HCT116 (cell line): ENCODE results near the gene RIMBP2. TPM values are rescaled to one million over a fixed set of nuclear protein-coding genes. Genes with fewer than 3 reads are reported as not detected.

Experiments
- ATAC-seq: fragments of 200-7000 bp; cut with Tn5 transposase; 2 replicates; pipeline ENCODE4 v1.9.1; 2020; ENCODE audit warnings: mild to moderate bottlenecking, moderate library complexity
- BruUV-seq: library from RNA; stranded (reverse); fragments of 400-500 nt; replicated peaks from 2 replicates; lab custom pipeline; 2021; lab: Mats Ljungman, UMichigan
- CTCF ChIA-PET: fragments of 300-600 bp; sonication (Branson Sonifier 250); formaldehyde crosslinking; loops from one replicate; lab custom pipeline; 2021; ENCODE audit warnings: antibody characterized with exemption; lab: Charles Lee
- POLR2A ChIA-PET: fragments of 300-600, 350-600 bp; sonication (Branson Sonifier 250); formaldehyde crosslinking; loops from one replicate; lab custom pipeline; 2021; ENCODE audit warnings: antibody characterized with exemption; lab: Charles Lee
- RAD21 ChIA-PET, 2 experiments: fragments of 300-600 bp; sonication (Branson Sonifier 250); formaldehyde crosslinking; loops; one replicate each; lab custom pipeline; 2023; ENCODE audit warnings: low total read pairs in 2 of 2; ENCODE audit not compliant: uncharacterized antibody in 2 of 2, unreplicated experiment in 2 of 2, low non-redundant PET in 1 of 2; lab: Charles Lee
- DNase-seq: peaks from one replicate; pipeline ENCODE4 v3.0.0-alpha.2; 2010; ENCODE audit warnings: low read depth, low spot score
- H2AFZ ChIP-seq: fragments of 200-600 bp; shearing (Covaris generic), sonication (generic); 2 replicates; pipeline ENCODE4 v1.6.1; 2017; ENCODE audit warnings: low read depth, mixed run types, mixed read lengths, antibody characterized with exemption, low read length; ENCODE audit not compliant: poor library complexity, severe bottlenecking
- H3K27ac ChIP-seq: 2 replicates; pipeline ENCODE4 v1.5.1; 2012; ENCODE audit warnings: low read depth, low read length
- H3K27me3 ChIP-seq: fragments of 200-600 bp; sonication (generic); 2 replicates; pipeline ENCODE4 v1.6.1; 2016; ENCODE audit warnings: mixed run types, low read length, mixed read lengths; ENCODE audit not compliant: insufficient read depth
- H3K36me3 ChIP-seq, 2 experiments: fragments of 200-500 bp in 1 of 2; fragments of 200-600 bp in 1 of 2; sonication (Bioruptor generic) in 1 of 2; sonication (generic) in 1 of 2; 2 replicates each; pipeline versions ENCODE4 v1.5.1 to v1.6.1; 2014 to 2016; ENCODE audit warnings: low read length in 2 of 2, inconsistent platforms in 1 of 2, mixed read lengths in 1 of 2, mixed run types in 1 of 2; ENCODE audit not compliant: insufficient read depth in 2 of 2, control insufficient read depth in 1 of 2
- H3K4me1 ChIP-seq, 2 experiments: fragments of 200-600 bp in 1 of 2; sonication (generic) in 1 of 2; 2 replicates each; pipeline versions ENCODE4 v1.5.1 to v1.6.1; 2012 to 2017; ENCODE audit warnings: low read length in 2 of 2, inconsistent platforms in 1 of 2, mild to moderate bottlenecking in 1 of 2, mixed read lengths in 1 of 2, mixed run types in 1 of 2, moderate library complexity in 1 of 2; ENCODE audit not compliant: insufficient read depth in 2 of 2, control insufficient read depth in 1 of 2
- H3K4me2 ChIP-seq: fragments of 200-600 bp; sonication (generic); 2 replicates; pipeline ENCODE4 v1.6.1; 2017; ENCODE audit warnings: mixed run types, low read length, mixed read lengths
- H3K4me3 ChIP-seq, 2 experiments: fragments of 200-600 bp in 1 of 2; sonication (generic) in 1 of 2; replicated peaks in 1 of 2; 2 replicates each; pipeline ENCODE4 v1.5.1; 2011 to 2016; ENCODE audit warnings: low read length in 2 of 2, control low read depth in 1 of 2, low read depth in 1 of 2, mild to moderate bottlenecking in 1 of 2, mixed read lengths in 1 of 2, mixed run types in 1 of 2
- H3K79me2 ChIP-seq: fragments of 200-600 bp; sonication (generic); 2 replicates; pipeline ENCODE4 v1.6.1; 2017; ENCODE audit warnings: mild to moderate bottlenecking, mixed run types, low read length, moderate library complexity, mixed read lengths; ENCODE audit not compliant: insufficient read depth
- H3K9ac ChIP-seq: fragments of 200-600 bp; sonication (generic); 2 replicates; pipeline ENCODE4 v1.6.1; 2016; ENCODE audit warnings: low read length, mixed read lengths
- H3K9me2 ChIP-seq: fragments of 200-600 bp; sonication (generic), shearing (Covaris generic); 2 replicates; pipeline ENCODE4 v1.6.1; 2017; ENCODE audit warnings: mixed run types, mild to moderate bottlenecking, moderate library complexity; ENCODE audit not compliant: insufficient read depth
- H3K9me3 ChIP-seq, 2 experiments: fragments of 200-500 bp in 1 of 2; fragments of 200-600 bp in 1 of 2; sonication (Bioruptor generic) in 1 of 2; sonication (generic) in 1 of 2; 2 replicates each; pipeline ENCODE4 v1.6.1; 2014 to 2017; ENCODE audit warnings: low read length in 2 of 2, mixed read lengths in 2 of 2, inconsistent platforms in 1 of 2, low read depth in 1 of 2, mild to moderate bottlenecking in 1 of 2, mixed run types in 1 of 2, moderate library complexity in 1 of 2; ENCODE audit not compliant: control insufficient read depth in 1 of 2, insufficient read depth in 1 of 2
- H4K20me1 ChIP-seq: fragments of 200-600 bp; sonication (generic), shearing (Covaris generic); 2 replicates; pipeline ENCODE4 v1.6.1; 2017; ENCODE audit warnings: mixed run types, mild to moderate bottlenecking, moderate library complexity; ENCODE audit not compliant: insufficient read depth
- CBX3 ChIP-seq: IDR thresholded peaks from 2 replicates; pipeline ENCODE4 v1.6.1; 2012; ENCODE audit warnings: low read depth
- EGR1 ChIP-seq: IDR thresholded peaks from 2 replicates; pipeline ENCODE4 v1.6.1; 2012; ENCODE audit warnings: low read depth
- EZH2phosphoT487 ChIP-seq: fragments of 200-600 bp; IDR thresholded peaks from 2 replicates; pipeline ENCODE4 v1.6.1; 2018; ENCODE audit warnings: antibody characterized with exemption, borderline replicate concordance
- FOSL1 ChIP-seq: IDR thresholded peaks from 2 replicates; pipeline ENCODE4 v1.6.1; 2012; ENCODE audit warnings: low read depth
- POLR2A ChIP-seq: IDR thresholded peaks from 2 replicates; pipeline ENCODE4 v1.7.0; 2011; ENCODE audit warnings: borderline replicate concordance; ENCODE audit not compliant: insufficient read depth, insufficient read length; ENCODE audit errors: extremely low read depth
- SIN3A ChIP-seq: IDR thresholded peaks from 2 replicates; pipeline ENCODE4 v1.6.1; 2012; ENCODE audit warnings: low read depth
- SP1 ChIP-seq: IDR thresholded peaks from 2 replicates; pipeline ENCODE4 v1.6.1; 2012; ENCODE audit warnings: low read depth
- SRF ChIP-seq: IDR thresholded peaks from 2 replicates; pipeline ENCODE4 v1.6.1; 2012; ENCODE audit warnings: low read depth
- TCF7L2 ChIP-seq: IDR thresholded peaks from 2 replicates; pipeline ENCODE4 v1.7.0; 2011; ENCODE audit warnings: borderline replicate concordance, inconsistent platforms; ENCODE audit not compliant: insufficient read depth, insufficient read length; ENCODE audit errors: extremely low read depth
- intact Hi-C: fragments of 100-400 bp; cut with micrococcal nuclease; formaldehyde crosslinking; loops from 2 replicates; pipeline ENCODE4 v1.10.0; 2022
- total RNA-seq: library from RNA; stranded (reverse); gene quantifications from one replicate; pipeline ENCODE4 v1.2.1, GENCODE V29; 2021; ENCODE audit not compliant: unreplicated experiment
- TF ChIP-seq, protein P1 (sequence below): IDR thresholded peaks from 2 replicates; pipeline ENCODE4 v1.6.1; 2011; ENCODE audit warnings: mild to moderate bottlenecking, low read length, moderate library complexity; ENCODE audit not compliant: insufficient replicate concordance; ENCODE audit errors: extremely low read depth
- TF ChIP-seq, protein P2 (sequence below): IDR thresholded peaks from 2 replicates; pipeline ENCODE4 v1.6.1; 2012; ENCODE audit warnings: low read depth
- TF ChIP-seq, protein P3 (sequence below): IDR thresholded peaks from 2 replicates; pipeline ENCODE4 v1.6.1; 2012

RIMBP2 gene
- total RNA-seq, 1 experiment from 2014 or later = not detected

DNA sequence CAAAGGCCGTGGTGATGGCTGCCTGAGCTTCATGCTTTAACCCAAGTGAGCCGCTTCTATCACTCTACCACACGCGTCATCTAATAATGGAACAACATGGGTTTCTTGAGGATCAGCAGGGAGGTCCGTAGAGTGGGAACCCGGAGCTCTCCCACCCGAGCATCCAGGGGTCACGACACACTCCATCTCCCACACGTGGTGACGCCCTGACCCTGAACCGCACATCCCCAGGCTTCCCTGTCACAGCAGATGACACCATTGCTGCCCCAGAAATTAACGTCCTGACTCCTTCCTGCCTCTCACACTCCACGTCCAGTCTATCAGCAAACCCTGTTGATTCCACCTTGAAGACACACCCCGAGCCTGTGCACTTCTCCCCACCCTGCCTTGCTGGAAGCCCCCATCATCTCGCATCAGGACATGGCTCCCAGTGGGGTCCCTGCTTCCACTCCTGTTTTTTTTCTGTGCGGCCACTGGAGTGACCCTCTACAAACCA is 215.2 kb downstream of the RIMBP2 start (continued):
- TF ChIP-seq, protein P1, sequence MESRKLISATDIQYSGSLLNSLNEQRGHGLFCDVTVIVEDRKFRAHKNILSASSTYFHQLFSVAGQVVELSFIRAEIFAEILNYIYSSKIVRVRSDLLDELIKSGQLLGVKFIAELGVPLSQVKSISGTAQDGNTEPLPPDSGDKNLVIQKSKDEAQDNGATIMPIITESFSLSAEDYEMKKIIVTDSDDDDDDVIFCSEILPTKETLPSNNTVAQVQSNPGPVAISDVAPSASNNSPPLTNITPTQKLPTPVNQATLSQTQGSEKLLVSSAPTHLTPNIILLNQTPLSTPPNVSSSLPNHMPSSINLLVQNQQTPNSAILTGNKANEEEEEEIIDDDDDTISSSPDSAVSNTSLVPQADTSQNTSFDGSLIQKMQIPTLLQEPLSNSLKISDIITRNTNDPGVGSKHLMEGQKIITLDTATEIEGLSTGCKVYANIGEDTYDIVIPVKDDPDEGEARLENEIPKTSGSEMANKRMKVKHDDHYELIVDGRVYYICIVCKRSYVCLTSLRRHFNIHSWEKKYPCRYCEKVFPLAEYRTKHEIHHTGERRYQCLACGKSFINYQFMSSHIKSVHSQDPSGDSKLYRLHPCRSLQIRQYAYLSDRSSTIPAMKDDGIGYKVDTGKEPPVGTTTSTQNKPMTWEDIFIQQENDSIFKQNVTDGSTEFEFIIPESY = no peak
- TF ChIP-seq SP1 = no peak

DNA sequence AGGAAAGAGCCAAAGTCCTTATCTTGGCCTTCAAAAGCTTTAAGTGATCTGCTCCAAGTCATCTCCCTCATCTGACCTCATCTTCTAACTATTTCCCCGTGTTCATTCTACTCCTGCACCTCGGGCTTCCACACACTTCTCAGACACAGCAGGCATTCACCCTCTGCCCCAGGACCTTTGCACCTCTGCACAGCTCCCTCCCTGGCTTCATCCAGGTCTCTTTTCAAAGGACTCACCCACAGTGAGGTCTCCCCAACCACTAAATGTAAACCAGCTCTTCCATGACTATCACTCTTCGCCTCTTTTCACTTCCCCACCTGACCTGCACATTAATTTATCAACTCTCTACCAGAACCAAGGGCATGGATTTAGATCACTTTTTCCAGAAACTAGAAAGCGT is 216.6 kb downstream of the RIMBP2 start:
- TF ChIP-seq, protein P1 = no peak
- no peak for TF ChIP-seq EZH2phosphoT487
- TF ChIP-seq, protein P2, sequence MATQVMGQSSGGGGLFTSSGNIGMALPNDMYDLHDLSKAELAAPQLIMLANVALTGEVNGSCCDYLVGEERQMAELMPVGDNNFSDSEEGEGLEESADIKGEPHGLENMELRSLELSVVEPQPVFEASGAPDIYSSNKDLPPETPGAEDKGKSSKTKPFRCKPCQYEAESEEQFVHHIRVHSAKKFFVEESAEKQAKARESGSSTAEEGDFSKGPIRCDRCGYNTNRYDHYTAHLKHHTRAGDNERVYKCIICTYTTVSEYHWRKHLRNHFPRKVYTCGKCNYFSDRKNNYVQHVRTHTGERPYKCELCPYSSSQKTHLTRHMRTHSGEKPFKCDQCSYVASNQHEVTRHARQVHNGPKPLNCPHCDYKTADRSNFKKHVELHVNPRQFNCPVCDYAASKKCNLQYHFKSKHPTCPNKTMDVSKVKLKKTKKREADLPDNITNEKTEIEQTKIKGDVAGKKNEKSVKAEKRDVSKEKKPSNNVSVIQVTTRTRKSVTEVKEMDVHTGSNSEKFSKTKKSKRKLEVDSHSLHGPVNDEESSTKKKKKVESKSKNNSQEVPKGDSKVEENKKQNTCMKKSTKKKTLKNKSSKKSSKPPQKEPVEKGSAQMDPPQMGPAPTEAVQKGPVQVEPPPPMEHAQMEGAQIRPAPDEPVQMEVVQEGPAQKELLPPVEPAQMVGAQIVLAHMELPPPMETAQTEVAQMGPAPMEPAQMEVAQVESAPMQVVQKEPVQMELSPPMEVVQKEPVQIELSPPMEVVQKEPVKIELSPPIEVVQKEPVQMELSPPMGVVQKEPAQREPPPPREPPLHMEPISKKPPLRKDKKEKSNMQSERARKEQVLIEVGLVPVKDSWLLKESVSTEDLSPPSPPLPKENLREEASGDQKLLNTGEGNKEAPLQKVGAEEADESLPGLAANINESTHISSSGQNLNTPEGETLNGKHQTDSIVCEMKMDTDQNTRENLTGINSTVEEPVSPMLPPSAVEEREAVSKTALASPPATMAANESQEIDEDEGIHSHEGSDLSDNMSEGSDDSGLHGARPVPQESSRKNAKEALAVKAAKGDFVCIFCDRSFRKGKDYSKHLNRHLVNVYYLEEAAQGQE = no peak
- TF ChIP-seq SIN3A = no peak
- no peak for TF ChIP-seq SRF
- TF ChIP-seq FOSL1 = no peak
- TF ChIP-seq TCF7L2 = no peak
- TF ChIP-seq POLR2A = no peak
- no peak for TF ChIP-seq CBX3
- TF ChIP-seq EGR1 = no peak
- TF ChIP-seq, protein P3, sequence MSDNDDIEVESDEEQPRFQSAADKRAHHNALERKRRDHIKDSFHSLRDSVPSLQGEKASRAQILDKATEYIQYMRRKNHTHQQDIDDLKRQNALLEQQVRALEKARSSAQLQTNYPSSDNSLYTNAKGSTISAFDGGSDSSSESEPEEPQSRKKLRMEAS = no peak
- Histone ChIP-seq H4K20me1 (no peaks in the 10 kb centered on the region), H3K4me1 (no peaks in the 10 kb centered on the region), H3K27me3 (0 out of 2 replicates have a peak, but pooled peaks cover 3% of the 10 kb centered on the region), H3K4me2 (no peak overlapping the region), H3K9me2 (no peaks in the 10 kb centered on the region), H3K4me3 (no peak overlapping the region), H3K79me2 (no peaks in the 10 kb centered on the region), H3K9me3 (no peaks in the 10 kb centered on the region), H3K36me3 (no peaks in the 10 kb centered on the region), H2AFZ (no peak overlapping the region), H3K9ac (no peak overlapping the region), H3K27ac (no peak overlapping the region)
- ChIA-PET RAD21 (no interaction called here), CTCF (no interaction called here), POLR2A (no interaction called here)
- no TSS peak for BruUV-seq
- intact Hi-C loops = no loop called here
- ATAC-seq (no peak), DNase-seq (no peak)
